ENCODE results near the gene MEA1. TPM values are rescaled to one million over a fixed set of nuclear protein-coding genes. Genes with fewer than 3 reads are reported as not detected.

Gene MEA1
- total and polyA plus RNA-seq, 5 donors from 2014 or later, result 27.6 to 121 (median 76.1) TPM

DNA sequence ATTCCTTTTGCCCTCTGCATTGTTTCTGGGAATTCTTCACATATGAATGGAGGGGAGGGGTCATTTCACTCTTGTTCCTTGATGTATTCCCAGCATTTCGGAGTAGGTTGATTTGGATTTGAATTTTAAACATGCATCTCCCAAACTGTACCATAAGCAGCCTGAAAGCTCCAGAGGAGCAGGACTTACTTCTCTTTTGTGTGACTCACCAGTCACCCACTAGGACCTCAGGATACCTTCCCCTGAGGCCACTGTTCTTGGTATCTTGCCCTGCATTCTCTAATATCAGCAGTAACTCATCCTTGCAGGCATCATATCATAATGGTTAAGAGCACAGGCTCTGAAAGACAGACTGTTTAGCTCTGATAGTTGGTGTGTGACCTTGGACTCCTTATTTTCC, 44.8 kb upstream of the MEA1 start:
- Histone ChIP-seq H3K9me3 (ENCODE audit: control insufficient read depth in 2 of 2, low read length in 2 of 2) (no peaks in the 10 kb centered on the region), H3K27me3 (ENCODE audit: control insufficient read depth, insufficient read depth, low read length) (no peaks in the 10 kb centered on the region), H3K4me1 (ENCODE audit: control insufficient read depth, insufficient read depth, low read length, poor library complexity, severe bottlenecking) (peaks cover 29% of the 10 kb centered on the region), H3K27ac (ENCODE audit: insufficient read depth, low read length, poor library complexity, severe bottlenecking) (peak overlapping the region; percentile 84), H3K4me3 (ENCODE audit: low read depth, low read length) (peak overlapping the region; percentile 98), H3K36me3 (ENCODE audit: control insufficient read depth, insufficient read depth, low read length) (peaks cover 5% of the 10 kb centered on the region)
- DNase-seq (no peak), ATAC-seq (ENCODE audit: low read depth in 2 of 2) (no peak)
- Mint-ChIP-seq H3K4me1 (peaks cover 7 to 64% (median 32%) of the 10 kb centered on the region in 4 donors), H3K36me3 (peaks cover 19% of the 10 kb centered on the region), H3K27ac (peak overlapping the region; percentile 96 to 99 (median 98)), H3K27me3 (peaks cover 4% of the 10 kb centered on the region), H3K9me3 (no peaks in the 10 kb centered on the region), H3K4me3 (peak overlapping the region; percentile 95 to 99 (median 96))

DNA sequence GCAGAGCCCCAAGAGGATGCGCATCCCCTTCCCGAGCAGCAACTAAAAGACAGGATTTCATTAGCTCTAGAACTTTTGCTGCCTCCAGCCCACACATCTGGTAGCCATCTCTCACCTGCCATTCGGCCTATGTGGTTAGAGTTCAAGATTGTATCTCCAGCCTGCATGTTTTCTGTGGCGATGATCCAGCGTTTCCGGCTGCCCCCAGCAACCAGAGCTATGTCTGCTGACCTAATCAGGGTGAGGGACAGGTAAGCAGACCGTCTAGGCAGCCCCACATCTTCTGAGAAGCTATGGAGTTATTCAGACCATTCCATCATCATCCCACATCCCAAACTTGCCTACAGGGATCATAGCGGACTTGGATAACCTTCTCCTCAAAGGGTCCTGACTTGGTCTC, 42.2 kb upstream of the MEA1 start:
- DNase-seq (no peak), ATAC-seq (ENCODE audit: low read depth in 2 of 2) (no peak)
- H3K4me1 Mint-ChIP-seq, result peaks cover 4 to 74% (median 47%) of the 10 kb centered on the region in 4 donors
- Histone ChIP-seq H3K9me3 (ENCODE audit: control insufficient read depth in 2 of 2, low read length in 2 of 2) (no peaks in the 10 kb centered on the region), H3K27me3 (ENCODE audit: control insufficient read depth, insufficient read depth, low read length) (no peaks in the 10 kb centered on the region), H3K4me3 (ENCODE audit: low read depth, low read length) (no peak overlapping the region), H3K27ac (ENCODE audit: insufficient read depth, low read length, poor library complexity, severe bottlenecking) (no peak overlapping the region), H3K4me1 (ENCODE audit: control insufficient read depth, insufficient read depth, low read length, poor library complexity, severe bottlenecking) (peaks cover 39% of the 10 kb centered on the region), H3K36me3 (ENCODE audit: control insufficient read depth, insufficient read depth, low read length) (peaks cover 5% of the 10 kb centered on the region)
- H3K27me3 Mint-ChIP-seq, result no peaks in the 10 kb centered on the region
- peaks cover 14% of the 10 kb centered on the region for H3K36me3 Mint-ChIP-seq
- H3K9me3 Mint-ChIP-seq, result no peaks in the 10 kb centered on the region
- H3K27ac Mint-ChIP-seq, result no peak overlapping the region
- H3K4me3 Mint-ChIP-seq, result peak overlapping the region; percentile 19 to 98 (median 63)

DNA sequence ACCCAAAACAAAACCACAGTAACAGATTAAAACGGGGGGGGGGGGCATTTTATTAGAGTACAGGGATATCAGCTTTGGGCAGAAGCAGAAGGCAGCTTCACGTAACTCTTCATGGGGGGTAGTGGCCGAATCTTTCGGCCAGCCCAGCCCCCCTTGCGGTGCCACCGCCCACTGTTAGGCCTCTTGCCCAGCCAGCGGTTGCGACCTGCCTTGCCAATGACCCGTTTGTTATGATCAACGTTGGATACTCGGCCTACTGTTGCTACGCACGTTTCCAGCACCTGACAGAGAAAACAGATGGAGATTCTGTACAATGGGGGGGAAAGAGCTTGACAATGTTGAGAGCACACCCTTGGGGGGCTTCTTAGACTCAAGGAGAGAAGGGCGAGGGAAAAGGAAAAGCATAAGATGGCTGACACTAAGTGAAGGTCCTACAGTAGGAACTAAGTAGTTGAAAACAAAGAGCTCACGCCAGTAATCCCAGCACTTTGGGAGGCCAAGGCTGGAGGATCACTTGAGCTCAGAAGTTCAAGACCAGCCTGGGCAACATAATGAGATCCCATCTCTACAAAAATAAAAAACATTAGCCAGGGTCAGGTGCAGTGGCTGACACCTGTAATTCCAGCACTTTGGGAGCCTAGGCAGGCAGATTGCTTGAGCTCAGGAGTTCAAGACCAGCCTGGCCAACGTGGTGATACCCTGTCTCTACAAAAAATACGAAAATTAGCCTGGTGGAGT, 40.6 kb upstream of the MEA1 start:
- Mint-ChIP-seq H3K36me3 (peaks cover 23% of the 10 kb centered on the region), H3K27me3 (no peaks in the 10 kb centered on the region), H3K4me3 (peak overlapping the region; percentile 93 to 98 (median 96)), H3K9me3 (no peaks in the 10 kb centered on the region), H3K4me1 (peaks cover 0 to 64% (median 42%) of the 10 kb centered on the region in 4 donors), H3K27ac (peak overlapping the region; percentile 96 to 100 (median 97))
- no peak for DNase-seq
- Histone ChIP-seq H3K9me3 (ENCODE audit: control insufficient read depth in 2 of 2, low read length in 2 of 2) (no peaks in the 10 kb centered on the region), H3K4me3 (ENCODE audit: low read depth, low read length) (peak overlapping the region; percentile 84), H3K4me1 (ENCODE audit: control insufficient read depth, insufficient read depth, low read length, poor library complexity, severe bottlenecking) (peaks cover 34% of the 10 kb centered on the region), H3K36me3 (ENCODE audit: control insufficient read depth, insufficient read depth, low read length) (peaks cover 13% of the 10 kb centered on the region), H3K27me3 (ENCODE audit: control insufficient read depth, insufficient read depth, low read length) (no peaks in the 10 kb centered on the region), H3K27ac (ENCODE audit: insufficient read depth, low read length, poor library complexity, severe bottlenecking) (peak overlapping the region; percentile 86)
- ATAC-seq (ENCODE audit: low read depth in 2 of 2), result no peak

DNA sequence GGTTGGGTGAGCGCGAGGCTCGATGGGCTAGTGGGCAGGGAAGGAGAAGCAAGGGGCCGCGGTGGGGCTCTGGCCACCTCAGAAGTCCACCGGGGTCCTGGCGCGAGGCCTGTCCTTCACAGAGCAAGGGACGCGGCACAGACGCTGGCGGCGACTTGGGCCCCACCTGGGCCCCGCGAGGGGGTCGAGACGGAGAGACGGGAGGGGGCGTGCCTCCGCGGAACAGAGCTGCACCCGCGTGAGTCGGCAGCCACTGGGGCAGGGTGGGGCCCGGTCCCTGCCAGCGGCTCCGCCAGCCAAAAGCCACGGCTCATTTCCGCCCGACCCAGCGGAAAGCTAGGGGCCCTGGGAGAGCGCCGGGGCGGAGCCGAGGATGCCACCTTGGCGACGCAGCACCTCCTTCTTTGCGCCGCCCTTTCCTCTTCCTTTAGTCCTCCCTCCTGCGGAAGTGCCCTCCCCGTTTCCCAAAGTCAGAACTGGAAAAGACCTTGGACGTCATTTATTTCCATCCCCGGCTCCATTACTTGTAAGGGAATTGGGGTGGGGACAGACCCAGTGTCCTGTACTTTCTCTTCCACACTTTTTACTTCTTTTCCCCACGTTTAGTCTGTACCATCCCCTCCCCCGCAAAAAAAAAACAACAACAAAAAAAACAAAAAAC, 39.9 kb upstream of the MEA1 start, which contains the start of gene CUL7:
Gene CUL7, minus strand, starts transcription at position 307 of the 661 bp plus-strand sequence. CDS start 1,063 bp downstream, outside the sequence.
- Histone ChIP-seq H3K4me3 (ENCODE audit: low read depth, low read length) (peak within 1 kb of the TSS; percentile 84), H3K27ac (ENCODE audit: insufficient read depth, low read length, poor library complexity, severe bottlenecking) (peak within 1 kb of the TSS; percentile 86), H3K4me1 (ENCODE audit: control insufficient read depth, insufficient read depth, low read length, poor library complexity, severe bottlenecking) (peaks cover 30% of the 10 kb centered on the region), H3K27me3 (ENCODE audit: control insufficient read depth, insufficient read depth, low read length) (no peaks in the 10 kb centered on the region), H3K9me3 (ENCODE audit: control insufficient read depth in 2 of 2, low read length in 2 of 2) (no peaks in the 10 kb centered on the region), H3K36me3 (ENCODE audit: control insufficient read depth, insufficient read depth, low read length) (peaks cover 16% of the 10 kb centered on the region)
- Mint-ChIP-seq H3K4me3 (peak within 1 kb of the TSS; percentile 93 to 98 (median 96)), H3K4me1 (peaks cover 0 to 57% (median 38%) of the 10 kb centered on the region in 4 donors), H3K36me3 (peaks cover 26% of the 10 kb centered on the region), H3K9me3 (no peaks in the 10 kb centered on the region), H3K27ac (peak within 1 kb of the TSS; percentile 96 to 100 (median 97)), H3K27me3 (no peaks in the 10 kb centered on the region)
- ATAC-seq (ENCODE audit: low read depth in 2 of 2), result peak; percentile 99
- peak; percentile 85 to 97 (median 89) for DNase-seq

DNA sequence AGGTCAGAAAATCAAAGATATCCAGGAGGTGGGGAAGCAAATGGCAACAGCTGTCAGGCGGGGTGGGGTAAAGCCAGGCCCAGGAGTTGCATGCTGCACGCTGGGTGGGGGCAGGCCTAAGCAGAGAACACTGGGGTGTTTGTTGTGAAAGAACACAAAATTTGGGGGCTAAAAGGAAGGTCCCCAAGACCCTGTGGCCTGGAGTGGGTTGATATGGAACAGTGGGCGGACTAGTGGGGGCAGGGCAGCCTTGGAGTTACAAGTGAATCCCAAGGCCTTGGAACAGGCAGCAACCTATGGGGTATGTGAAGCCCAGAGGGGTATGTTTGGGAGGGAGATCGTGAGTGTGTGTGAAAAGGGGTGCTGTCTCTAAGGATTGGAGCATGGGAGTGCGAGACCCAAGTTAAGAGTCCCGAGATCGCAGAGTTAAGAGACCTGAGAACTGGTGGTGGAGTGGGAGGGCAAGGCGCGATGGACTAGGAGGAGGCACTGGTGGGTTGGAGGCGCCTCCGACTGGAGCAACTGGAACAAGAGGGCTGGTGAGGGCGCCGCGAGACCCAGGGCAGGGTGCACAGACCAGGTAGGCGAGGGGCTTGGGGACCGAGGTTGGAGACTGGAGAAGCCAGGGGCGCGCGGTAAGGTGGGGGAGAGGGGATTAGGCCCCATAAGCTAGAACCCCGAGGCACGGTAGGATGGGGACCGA, 39.2 kb upstream of the MEA1 start:
- peak overlapping the region; percentile 86 for H3K27ac ChIP-seq (ENCODE audit: insufficient read depth, low read length, poor library complexity, severe bottlenecking)
- H3K4me1 ChIP-seq (ENCODE audit: control insufficient read depth, insufficient read depth, low read length, poor library complexity, severe bottlenecking), result peaks cover 23% of the 10 kb centered on the region
- DNase-seq, result peak in 1 of 3 donors; percentile 36
- no peaks in the 10 kb centered on the region for H3K27me3 ChIP-seq (ENCODE audit: control insufficient read depth, insufficient read depth, low read length)
- H3K36me3 ChIP-seq (ENCODE audit: control insufficient read depth, insufficient read depth, low read length), result peaks cover 18% of the 10 kb centered on the region
- Mint-ChIP-seq H3K9me3 (no peaks in the 10 kb centered on the region), H3K4me3 (peak overlapping the region; percentile 93 to 98 (median 96)), H3K36me3 (peaks cover 26% of the 10 kb centered on the region), H3K4me1 (peaks cover 0 to 50% (median 32%) of the 10 kb centered on the region in 4 donors), H3K27me3 (no peaks in the 10 kb centered on the region), H3K27ac (peak overlapping the region; percentile 96 to 100 (median 97))
- peak overlapping the region; percentile 66 for H3K4me3 ChIP-seq (ENCODE audit: low read depth, low read length)
- ATAC-seq (ENCODE audit: low read depth in 2 of 2), result peak in 1 of 2 donors; percentile 1
- no peaks in the 10 kb centered on the region for H3K9me3 ChIP-seq (ENCODE audit: control insufficient read depth in 2 of 2, low read length in 2 of 2)

DNA sequence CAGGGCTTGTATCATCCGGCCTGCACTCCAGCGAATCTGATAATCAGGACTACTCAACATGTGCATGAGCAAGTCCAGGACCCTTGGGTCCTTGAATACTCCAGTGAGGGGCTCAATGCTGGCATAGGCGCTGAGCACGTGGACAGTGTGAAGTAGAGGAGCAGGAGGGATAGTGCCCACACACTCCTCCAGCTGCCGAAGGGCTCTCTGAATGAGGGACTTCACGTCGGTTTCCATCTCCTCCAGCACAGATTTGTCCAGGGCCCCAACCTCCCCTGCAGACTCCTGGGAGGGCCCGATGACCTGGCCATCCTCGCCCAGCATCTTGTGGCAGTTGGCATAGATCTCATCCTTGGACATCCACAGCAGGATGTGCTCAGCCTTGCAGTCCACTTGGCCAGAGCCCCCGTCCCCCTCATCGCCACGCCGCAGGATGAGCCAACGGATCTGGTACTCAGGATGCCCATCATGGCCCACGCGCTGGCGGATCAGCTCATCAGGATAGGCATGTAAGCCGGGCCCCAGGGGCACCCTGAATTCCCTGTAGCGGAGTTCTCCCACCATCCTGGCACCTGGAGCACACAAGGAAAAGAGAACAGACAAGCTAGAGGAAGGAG, 38.6 kb upstream of the MEA1 start:
- ATAC-seq (ENCODE audit: low read depth in 2 of 2), result no peak
- peaks cover 0 to 44% (median 30%) of the 10 kb centered on the region in 4 donors for H3K4me1 Mint-ChIP-seq
- H3K36me3 Mint-ChIP-seq, result peaks cover 26% of the 10 kb centered on the region
- Histone ChIP-seq H3K27ac (ENCODE audit: insufficient read depth, low read length, poor library complexity, severe bottlenecking) (no peak overlapping the region), H3K9me3 (ENCODE audit: control insufficient read depth in 2 of 2, low read length in 2 of 2) (no peaks in the 10 kb centered on the region), H3K27me3 (ENCODE audit: control insufficient read depth, insufficient read depth, low read length) (no peaks in the 10 kb centered on the region), H3K36me3 (ENCODE audit: control insufficient read depth, insufficient read depth, low read length) (peaks cover 22% of the 10 kb centered on the region), H3K4me3 (ENCODE audit: low read depth, low read length) (no peak overlapping the region), H3K4me1 (ENCODE audit: control insufficient read depth, insufficient read depth, low read length, poor library complexity, severe bottlenecking) (peaks cover 21% of the 10 kb centered on the region)
- H3K4me3 Mint-ChIP-seq, result peak overlapping the region; percentile 81 to 98 (median 95)
- peak overlapping the region; percentile 96 to 100 (median 97) for H3K27ac Mint-ChIP-seq
- no peak for DNase-seq
- H3K27me3 Mint-ChIP-seq, result no peaks in the 10 kb centered on the region
- no peaks in the 10 kb centered on the region for H3K9me3 Mint-ChIP-seq

DNA sequence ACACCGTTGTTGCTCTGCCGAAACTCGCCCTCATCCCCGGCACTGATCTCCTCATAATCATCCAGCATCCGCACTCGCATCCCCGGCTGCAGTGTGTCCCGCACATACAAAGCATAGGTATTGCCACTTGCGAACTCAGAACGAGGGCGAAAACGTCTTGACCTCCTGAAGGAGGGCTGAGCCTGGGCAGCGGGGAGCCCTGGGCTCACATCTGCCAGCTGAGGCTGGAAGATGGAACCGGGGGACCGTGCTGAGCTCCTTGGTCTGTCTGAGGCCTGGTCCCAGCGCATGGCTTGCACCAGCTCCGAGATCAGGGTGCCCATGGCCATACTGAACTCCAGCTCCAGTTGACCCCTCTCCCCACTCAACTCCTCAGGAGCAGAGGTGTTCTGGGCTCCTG, 37.2 kb upstream of the MEA1 start:
- Histone ChIP-seq H3K4me1 (ENCODE audit: control insufficient read depth, insufficient read depth, low read length, poor library complexity, severe bottlenecking) (peaks cover 21% of the 10 kb centered on the region), H3K4me3 (ENCODE audit: low read depth, low read length) (no peak overlapping the region), H3K9me3 (ENCODE audit: control insufficient read depth in 2 of 2, low read length in 2 of 2) (no peaks in the 10 kb centered on the region), H3K36me3 (ENCODE audit: control insufficient read depth, insufficient read depth, low read length) (peaks cover 28% of the 10 kb centered on the region), H3K27ac (ENCODE audit: insufficient read depth, low read length, poor library complexity, severe bottlenecking) (no peak overlapping the region), H3K27me3 (ENCODE audit: control insufficient read depth, insufficient read depth, low read length) (no peaks in the 10 kb centered on the region)
- no peak for DNase-seq
- Mint-ChIP-seq H3K36me3 (peaks cover 31% of the 10 kb centered on the region), H3K27ac (peak overlapping the region; percentile 86 to 93 (median 90)), H3K4me3 (peak overlapping the region in 1 of 4 donors; percentile 84), H3K9me3 (no peaks in the 10 kb centered on the region), H3K4me1 (peaks cover 0 to 41% (median 29%) of the 10 kb centered on the region in 4 donors), H3K27me3 (no peaks in the 10 kb centered on the region)
- no peak for ATAC-seq (ENCODE audit: low read depth in 2 of 2)

Data from CD4-positive, CD25-positive, alpha-beta regulatory T cell (primary cell).